SK-N-SH treated with all-trans-retinoic acid at 6 μM for 48 hours (cell line): Measurements from ENCODE around the gene KPNA2.
"Not testable (repeated sequence)": the region's sequence is repeated elsewhere in the genome, so short reads cannot be mapped to it uniquely, and the experiment has no call there.

Experiments
- ATAC-seq: fragments of 200-7000 bp; cut with Tn5 transposase; 3 replicates; pipeline ENCODE4 v1.9.1; 2020; ENCODE audit warnings: mild to moderate bottlenecking, moderate library complexity
- ARNTL ChIP-seq: fragments of 450-650 bp; formaldehyde crosslinking; IDR thresholded peaks from 2 replicates; pipeline ENCODE4 v1.5.0; 2020; ENCODE audit warnings: low read depth, mild to moderate bottlenecking, moderate library complexity, borderline replicate concordance
- BACH2 ChIP-seq: fragments of 250-450 bp; sonication (Bioruptor Pico); IDR thresholded peaks from 2 replicates; pipeline ENCODE4 v1.9.0; 2021; ENCODE audit warnings: mild to moderate bottlenecking, borderline replicate concordance
- CSDC2 ChIP-seq: fragments of 250-450 bp; sonication (Bioruptor Pico); IDR thresholded peaks from 2 replicates; pipeline ENCODE4 v1.5.0; 2020; ENCODE audit warnings: mild to moderate bottlenecking, moderate library complexity
- ESRRG ChIP-seq: fragments of 250-450 bp; sonication (Bioruptor Pico); IDR thresholded peaks from 2 replicates; pipeline ENCODE4 v1.6.1; 2021; ENCODE audit warnings: mild to moderate bottlenecking
- PPARA ChIP-seq: fragments of 250-450 bp; sonication (Bioruptor Pico); IDR thresholded peaks from 2 replicates; pipeline ENCODE4 v1.5.0; 2020; ENCODE audit warnings: mild to moderate bottlenecking, borderline replicate concordance
- RARB ChIP-seq: fragments of 250-450 bp; sonication (Bioruptor Pico); IDR thresholded peaks from 2 replicates; pipeline ENCODE4 v1.8.0; 2021; ENCODE audit warnings: mild to moderate bottlenecking, moderate library complexity
- SNAI2 ChIP-seq: fragments of 250-450 bp; sonication (Bioruptor Pico); IDR thresholded peaks from 2 replicates; pipeline ENCODE4 v1.5.0; 2020; ENCODE audit warnings: mild to moderate bottlenecking, moderate library complexity
- TCF4 ChIP-seq: fragments of 250-450 bp; sonication (Bioruptor Pico); IDR thresholded peaks from 2 replicates; pipeline ENCODE4 v1.8.0; 2021; ENCODE audit warnings: mild to moderate bottlenecking, moderate library complexity, borderline replicate concordance
- TOX ChIP-seq: fragments of 250-450 bp; sonication (Bioruptor Pico); IDR thresholded peaks from 2 replicates; pipeline ENCODE4 v1.8.0; 2021; ENCODE audit warnings: mild to moderate bottlenecking, moderate library complexity, borderline replicate concordance
- ZFP3 ChIP-seq: fragments of 250-450 bp; sonication (Bioruptor Pico); IDR thresholded peaks from 2 replicates; pipeline ENCODE4 v1.5.0; 2020; ENCODE audit warnings: mild to moderate bottlenecking, moderate library complexity
- ZFP30 ChIP-seq: fragments of 450-650 bp; formaldehyde crosslinking; IDR thresholded peaks from 2 replicates; pipeline ENCODE4 v1.5.0; 2022; ENCODE audit warnings: mild to moderate bottlenecking, moderate library complexity
- ZNF565 ChIP-seq: fragments of 450-650 bp; formaldehyde crosslinking; conservative IDR thresholded peaks from 2 replicates; pipeline ENCODE4 v1.5.0; 2020; ENCODE audit warnings: low read depth, mild to moderate bottlenecking, moderate library complexity
- ZNF70 ChIP-seq: fragments of 450-650 bp; formaldehyde crosslinking; IDR thresholded peaks from 2 replicates; pipeline ENCODE4 v1.5.0; 2020; ENCODE audit warnings: mild to moderate bottlenecking, moderate library complexity
- ZNF8 ChIP-seq: fragments of 450-650 bp; formaldehyde crosslinking; IDR thresholded peaks from 2 replicates; pipeline ENCODE4 v1.5.0; 2020; ENCODE audit warnings: mild to moderate bottlenecking, moderate library complexity
- TF ChIP-seq, protein P1 (sequence below): fragments of 250-450 bp; sonication (Bioruptor Pico); IDR thresholded peaks from 2 replicates; pipeline ENCODE4 v1.5.1; 2021; ENCODE audit warnings: mild to moderate bottlenecking, moderate library complexity
- TF ChIP-seq, protein P2 (sequence below): fragments of 250-450 bp; sonication (Bioruptor Pico); IDR thresholded peaks from 2 replicates; pipeline ENCODE4 v1.5.1; 2020; ENCODE audit warnings: low read depth, mild to moderate bottlenecking, moderate library complexity
- TF ChIP-seq, protein P3 (sequence below): fragments of 250-450 bp; sonication (Bioruptor Pico); IDR thresholded peaks from 2 replicates; pipeline ENCODE4 v1.8.0; 2020; ENCODE audit warnings: mild to moderate bottlenecking, moderate library complexity, borderline replicate concordance
- TF ChIP-seq, protein P4 (sequence below): fragments of 250-450 bp; sonication (Bioruptor Pico); IDR thresholded peaks from 2 replicates; pipeline ENCODE4 v1.8.0; 2021; ENCODE audit warnings: low read depth, mild to moderate bottlenecking, moderate library complexity, borderline replicate concordance
- TF ChIP-seq, protein P5 (sequence below): fragments of 250-450 bp; sonication (Bioruptor Pico); IDR thresholded peaks from 2 replicates; pipeline ENCODE4 v1.5.0; 2020; ENCODE audit warnings: mild to moderate bottlenecking, moderate library complexity

The KPNA2 gene

DNA sequence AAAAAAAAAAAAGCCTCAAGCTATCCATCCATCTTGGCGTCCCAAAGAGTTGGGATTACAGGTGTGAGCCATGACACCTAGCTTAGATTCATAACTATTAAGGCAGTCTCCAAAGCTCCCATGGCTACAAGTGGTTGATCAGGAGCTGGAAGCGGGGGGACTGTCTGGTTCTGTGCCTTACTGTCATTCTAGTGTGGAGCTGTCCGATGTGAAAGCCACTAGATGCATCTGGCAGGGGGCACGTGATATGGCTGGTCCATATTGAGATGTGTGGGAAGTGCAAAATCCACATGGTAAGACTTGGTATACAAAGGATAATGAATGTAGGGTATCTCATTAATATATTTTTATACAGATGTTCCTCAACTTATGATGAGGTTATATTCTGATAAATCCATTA, 38.7 kb downstream of the KPNA2 start:
- ATAC-seq, result no peak
- TF ChIP-seq ESRRG (CRISPR knock-in tag), result no peak
- TF ChIP-seq, protein P1, sequence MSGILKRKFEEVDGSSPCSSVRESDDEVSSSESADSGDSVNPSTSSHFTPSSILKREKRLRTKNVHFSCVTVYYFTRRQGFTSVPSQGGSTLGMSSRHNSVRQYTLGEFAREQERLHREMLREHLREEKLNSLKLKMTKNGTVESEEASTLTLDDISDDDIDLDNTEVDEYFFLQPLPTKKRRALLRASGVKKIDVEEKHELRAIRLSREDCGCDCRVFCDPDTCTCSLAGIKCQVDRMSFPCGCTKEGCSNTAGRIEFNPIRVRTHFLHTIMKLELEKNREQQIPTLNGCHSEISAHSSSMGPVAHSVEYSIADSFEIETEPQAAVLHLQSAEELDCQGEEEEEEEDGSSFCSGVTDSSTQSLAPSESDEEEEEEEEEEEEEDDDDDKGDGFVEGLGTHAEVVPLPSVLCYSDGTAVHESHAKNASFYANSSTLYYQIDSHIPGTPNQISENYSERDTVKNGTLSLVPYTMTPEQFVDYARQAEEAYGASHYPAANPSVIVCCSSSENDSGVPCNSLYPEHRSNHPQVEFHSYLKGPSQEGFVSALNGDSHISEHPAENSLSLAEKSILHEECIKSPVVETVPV (CRISPR knock-in tag), result no peak

DNA sequence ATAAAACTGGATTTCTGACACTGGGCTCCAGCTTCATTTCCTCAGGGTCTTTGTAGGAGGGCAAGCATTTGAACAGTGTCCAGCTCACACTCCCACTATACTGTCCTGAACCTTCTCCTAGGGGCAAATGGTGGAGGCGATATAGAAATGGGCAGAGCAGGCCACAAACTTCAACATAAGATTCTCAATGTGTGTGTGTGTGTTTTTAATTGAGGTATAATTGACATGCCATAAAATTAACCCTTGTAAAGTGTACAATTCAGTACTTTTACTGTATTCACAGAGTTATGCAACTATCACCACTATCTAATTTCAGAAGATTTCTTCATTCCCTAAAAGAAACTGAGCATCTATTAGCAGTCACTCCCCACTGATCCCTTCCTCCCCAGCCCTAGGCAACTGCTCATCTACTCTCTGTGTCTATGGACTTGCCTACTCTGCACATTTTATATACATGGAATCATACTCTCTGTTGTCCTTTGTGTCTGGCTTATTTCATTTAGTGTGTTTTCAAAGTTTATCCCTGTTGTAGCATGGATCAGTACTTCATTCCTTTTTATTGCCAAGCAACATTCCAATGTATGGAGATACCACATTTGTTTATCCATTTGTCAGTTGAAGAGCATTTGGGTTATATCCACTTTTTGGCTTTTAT, 40.5 kb downstream of the KPNA2 start:
- not testable (repeated sequence) for ATAC-seq

DNA sequence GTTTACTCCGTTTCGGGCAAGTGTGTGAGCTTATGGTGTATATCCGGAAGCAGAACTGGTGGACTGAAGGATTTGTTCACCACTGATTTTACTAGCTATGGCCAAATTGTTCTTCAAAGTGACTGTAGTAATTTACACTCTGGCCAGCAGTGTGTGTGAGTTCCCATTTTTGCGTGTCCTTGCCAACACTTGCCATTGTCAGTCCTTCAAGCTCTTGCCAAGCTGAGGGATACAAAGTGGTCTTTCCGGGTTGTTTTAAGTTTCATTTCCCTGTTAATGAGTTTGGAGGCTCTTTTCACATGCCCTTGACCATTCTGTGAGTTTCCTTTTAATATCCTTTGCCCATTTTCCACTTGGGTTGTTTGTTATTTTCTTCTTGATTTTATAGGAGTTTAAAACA, 42.0 kb downstream of the KPNA2 start:
- ATAC-seq, result not testable (repeated sequence)

DNA sequence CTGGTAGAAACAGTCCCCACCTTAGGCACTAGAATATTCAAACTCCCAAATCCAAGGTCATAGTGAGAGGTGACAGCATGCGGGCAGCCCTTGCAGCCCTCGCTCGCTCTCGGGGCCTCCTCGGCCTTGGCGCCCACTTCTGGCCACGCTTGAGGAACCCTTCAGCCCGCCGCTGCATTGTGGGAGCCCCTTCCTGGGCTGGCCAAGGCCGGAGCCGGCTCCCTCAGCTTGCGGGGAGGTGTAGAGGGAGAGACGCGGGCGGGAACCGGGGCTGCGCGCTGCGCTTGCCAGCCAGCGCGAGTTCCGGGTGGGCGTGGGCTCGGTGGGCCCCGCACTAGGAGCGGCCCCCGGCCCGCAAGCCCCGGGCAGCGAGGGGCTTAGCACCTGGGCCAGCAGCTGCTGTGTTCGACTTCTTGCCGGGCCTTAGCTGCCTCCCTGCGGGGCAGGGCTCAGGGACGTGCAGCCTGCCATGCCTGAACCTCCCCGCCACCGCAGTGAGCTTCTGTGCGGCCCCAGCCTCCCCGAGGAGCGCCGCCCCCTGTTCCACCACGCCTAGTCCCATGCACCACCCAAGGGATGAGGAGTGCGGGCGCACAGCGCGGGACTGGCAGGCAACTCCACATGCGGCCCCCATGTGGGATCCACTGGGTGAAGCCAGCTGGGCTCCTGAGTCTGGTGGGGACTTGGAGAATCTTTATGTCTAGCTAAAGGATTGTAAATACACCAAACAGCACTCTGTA, 45.0 kb downstream of the KPNA2 start:
- TF ChIP-seq, protein P2, sequence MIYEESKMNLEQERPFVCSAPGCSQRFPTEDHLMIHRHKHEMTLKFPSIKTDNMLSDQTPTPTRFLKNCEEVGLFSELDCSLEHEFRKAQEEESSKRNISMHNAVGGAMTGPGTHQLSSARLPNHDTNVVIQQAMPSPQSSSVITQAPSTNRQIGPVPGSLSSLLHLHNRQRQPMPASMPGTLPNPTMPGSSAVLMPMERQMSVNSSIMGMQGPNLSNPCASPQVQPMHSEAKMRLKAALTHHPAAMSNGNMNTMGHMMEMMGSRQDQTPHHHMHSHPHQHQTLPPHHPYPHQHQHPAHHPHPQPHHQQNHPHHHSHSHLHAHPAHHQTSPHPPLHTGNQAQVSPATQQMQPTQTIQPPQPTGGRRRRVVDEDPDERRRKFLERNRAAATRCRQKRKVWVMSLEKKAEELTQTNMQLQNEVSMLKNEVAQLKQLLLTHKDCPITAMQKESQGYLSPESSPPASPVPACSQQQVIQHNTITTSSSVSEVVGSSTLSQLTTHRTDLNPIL (CRISPR knock-in tag), result no peak
- no peak for TF ChIP-seq CSDC2
- TF ChIP-seq TOX (CRISPR knock-in tag), result no peak
- no peak for TF ChIP-seq ZNF70 (CRISPR knock-in tag)
- TF ChIP-seq BACH2 (CRISPR knock-in tag), result no peak
- TF ChIP-seq ZFP30 (CRISPR knock-in tag), result no peak
- TF ChIP-seq, protein P3, sequence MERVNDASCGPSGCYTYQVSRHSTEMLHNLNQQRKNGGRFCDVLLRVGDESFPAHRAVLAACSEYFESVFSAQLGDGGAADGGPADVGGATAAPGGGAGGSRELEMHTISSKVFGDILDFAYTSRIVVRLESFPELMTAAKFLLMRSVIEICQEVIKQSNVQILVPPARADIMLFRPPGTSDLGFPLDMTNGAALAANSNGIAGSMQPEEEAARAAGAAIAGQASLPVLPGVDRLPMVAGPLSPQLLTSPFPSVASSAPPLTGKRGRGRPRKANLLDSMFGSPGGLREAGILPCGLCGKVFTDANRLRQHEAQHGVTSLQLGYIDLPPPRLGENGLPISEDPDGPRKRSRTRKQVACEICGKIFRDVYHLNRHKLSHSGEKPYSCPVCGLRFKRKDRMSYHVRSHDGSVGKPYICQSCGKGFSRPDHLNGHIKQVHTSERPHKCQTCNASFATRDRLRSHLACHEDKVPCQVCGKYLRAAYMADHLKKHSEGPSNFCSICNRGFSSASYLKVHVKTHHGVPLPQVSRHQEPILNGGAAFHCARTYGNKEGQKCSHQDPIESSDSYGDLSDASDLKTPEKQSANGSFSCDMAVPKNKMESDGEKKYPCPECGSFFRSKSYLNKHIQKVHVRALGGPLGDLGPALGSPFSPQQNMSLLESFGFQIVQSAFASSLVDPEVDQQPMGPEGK (CRISPR knock-in tag), result no peak
- TF ChIP-seq TCF4 (CRISPR knock-in tag), result no peak
- no peak for TF ChIP-seq ZFP3 (CRISPR knock-in tag)
- no peak for TF ChIP-seq RARB (CRISPR knock-in tag)
- TF ChIP-seq, all 23 proteins: peak for 0

DNA sequence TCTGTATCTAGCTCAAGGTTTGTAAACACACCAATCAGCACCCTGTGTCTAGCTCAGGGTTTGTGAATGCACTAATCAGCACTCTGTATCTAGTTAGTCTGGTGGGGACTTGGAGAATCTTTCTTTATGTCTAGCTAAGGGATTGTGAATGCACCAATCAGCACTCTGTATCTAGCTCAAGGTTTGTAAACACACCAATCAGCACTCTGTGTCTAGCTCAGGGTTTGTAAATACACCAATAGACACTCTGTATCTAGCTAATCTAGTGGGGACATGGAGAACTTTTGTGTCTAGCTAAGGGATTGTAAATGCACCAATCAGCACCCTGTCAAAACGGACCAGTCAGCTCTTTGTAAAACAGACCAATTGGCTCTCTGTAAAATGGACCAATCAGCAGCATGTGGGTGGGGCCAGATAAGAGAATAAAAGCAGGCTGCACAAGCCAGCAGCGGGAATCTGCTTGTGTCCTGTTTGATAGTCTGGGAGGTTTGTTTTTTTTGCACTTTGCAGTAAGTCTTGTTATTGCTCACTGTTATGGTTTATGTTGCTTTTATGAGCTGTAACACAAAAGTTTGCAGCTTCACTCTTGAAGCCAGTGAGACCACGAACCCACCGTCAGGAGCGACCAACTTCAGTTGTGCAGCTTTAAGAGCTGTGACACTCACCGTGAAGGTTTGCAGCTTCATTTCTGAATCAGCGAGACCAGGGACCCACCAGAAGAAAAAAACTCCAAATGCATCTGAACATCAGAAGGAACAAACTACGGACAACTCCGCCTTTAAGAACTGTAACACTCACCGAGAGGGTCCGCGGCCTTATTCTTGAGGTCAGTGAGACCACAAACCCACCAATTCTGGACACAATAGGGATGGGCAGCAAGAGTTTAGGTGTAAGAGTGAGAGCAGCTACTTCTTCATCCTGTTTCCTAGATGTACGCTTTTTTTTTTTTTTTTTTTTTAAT, 46.0 kb downstream of the KPNA2 start:
- not testable (repeated sequence) for ATAC-seq

More for the DNA sequence above, 45.0 kb downstream of the KPNA2 start:
- no peak for ATAC-seq

DNA sequence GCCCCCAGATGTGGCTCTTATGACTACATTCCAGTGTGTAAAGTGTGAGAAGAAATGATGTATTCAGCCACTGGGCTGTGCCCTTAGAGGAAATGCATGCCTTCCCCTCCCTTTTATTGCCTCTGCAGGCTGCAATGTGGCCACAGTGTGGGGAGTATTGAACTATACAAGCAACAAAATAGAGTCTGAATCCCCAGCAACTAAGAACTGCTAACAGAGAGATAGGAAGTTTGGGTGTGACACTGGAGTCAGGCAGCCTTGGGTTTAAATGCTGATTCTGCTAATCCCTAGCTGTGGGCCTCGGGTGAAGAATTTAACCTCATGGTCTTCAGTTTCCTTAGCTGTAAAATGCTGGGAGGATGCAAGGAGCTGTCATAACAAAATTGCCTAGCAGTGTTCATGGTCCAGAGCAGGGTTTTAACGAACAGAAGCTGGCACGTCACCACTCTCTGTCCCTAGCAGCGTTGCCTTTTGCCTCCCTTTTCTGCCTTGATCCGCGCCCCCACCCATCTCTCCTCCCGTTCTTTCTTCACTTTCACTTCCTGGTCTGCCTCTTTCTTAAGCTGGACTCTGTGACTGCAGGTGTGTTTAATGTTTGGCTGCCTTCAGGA, 50.3 kb downstream of the KPNA2 start:
- no peak for TF ChIP-seq ARNTL (CRISPR knock-in tag)
- TF ChIP-seq, protein P4, sequence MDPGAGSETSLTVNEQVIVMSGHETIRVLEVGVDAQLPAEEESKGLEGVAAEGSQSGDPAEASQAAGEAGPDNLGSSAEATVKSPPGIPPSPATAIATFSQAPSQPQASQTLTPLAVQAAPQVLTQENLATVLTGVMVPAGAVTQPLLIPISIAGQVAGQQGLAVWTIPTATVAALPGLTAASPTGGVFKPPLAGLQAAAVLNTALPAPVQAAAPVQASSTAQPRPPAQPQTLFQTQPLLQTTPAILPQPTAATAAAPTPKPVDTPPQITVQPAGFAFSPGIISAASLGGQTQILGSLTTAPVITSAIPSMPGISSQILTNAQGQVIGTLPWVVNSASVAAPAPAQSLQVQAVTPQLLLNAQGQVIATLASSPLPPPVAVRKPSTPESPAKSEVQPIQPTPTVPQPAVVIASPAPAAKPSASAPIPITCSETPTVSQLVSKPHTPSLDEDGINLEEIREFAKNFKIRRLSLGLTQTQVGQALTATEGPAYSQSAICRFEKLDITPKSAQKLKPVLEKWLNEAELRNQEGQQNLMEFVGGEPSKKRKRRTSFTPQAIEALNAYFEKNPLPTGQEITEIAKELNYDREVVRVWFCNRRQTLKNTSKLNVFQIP (CRISPR knock-in tag), result no peak
- no peak for TF ChIP-seq ZFP3 (CRISPR knock-in tag)
- no peak for TF ChIP-seq SNAI2 (CRISPR knock-in tag)
- TF ChIP-seq ZNF8, result no peak
- TF ChIP-seq, protein P5, sequence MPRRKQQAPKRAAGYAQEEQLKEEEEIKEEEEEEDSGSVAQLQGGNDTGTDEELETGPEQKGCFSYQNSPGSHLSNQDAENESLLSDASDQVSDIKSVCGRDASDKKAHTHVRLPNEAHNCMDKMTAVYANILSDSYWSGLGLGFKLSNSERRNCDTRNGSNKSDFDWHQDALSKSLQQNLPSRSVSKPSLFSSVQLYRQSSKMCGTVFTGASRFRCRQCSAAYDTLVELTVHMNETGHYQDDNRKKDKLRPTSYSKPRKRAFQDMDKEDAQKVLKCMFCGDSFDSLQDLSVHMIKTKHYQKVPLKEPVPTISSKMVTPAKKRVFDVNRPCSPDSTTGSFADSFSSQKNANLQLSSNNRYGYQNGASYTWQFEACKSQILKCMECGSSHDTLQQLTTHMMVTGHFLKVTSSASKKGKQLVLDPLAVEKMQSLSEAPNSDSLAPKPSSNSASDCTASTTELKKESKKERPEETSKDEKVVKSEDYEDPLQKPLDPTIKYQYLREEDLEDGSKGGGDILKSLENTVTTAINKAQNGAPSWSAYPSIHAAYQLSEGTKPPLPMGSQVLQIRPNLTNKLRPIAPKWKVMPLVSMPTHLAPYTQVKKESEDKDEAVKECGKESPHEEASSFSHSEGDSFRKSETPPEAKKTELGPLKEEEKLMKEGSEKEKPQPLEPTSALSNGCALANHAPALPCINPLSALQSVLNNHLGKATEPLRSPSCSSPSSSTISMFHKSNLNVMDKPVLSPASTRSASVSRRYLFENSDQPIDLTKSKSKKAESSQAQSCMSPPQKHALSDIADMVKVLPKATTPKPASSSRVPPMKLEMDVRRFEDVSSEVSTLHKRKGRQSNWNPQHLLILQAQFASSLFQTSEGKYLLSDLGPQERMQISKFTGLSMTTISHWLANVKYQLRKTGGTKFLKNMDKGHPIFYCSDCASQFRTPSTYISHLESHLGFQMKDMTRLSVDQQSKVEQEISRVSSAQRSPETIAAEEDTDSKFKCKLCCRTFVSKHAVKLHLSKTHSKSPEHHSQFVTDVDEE, result no peak
- no peak for TF ChIP-seq PPARA (CRISPR knock-in tag)
- no peak for TF ChIP-seq RARB (CRISPR knock-in tag)
- no peak for TF ChIP-seq ESRRG (CRISPR knock-in tag)
- TF ChIP-seq ZNF565 (CRISPR knock-in tag), result no peak
- TF ChIP-seq, protein P2 (CRISPR knock-in tag), result no peak
- TF ChIP-seq CSDC2, result no peak
- TF ChIP-seq, all 23 proteins: peak for 0

More for the DNA sequence above, 50.3 kb downstream of the KPNA2 start:
- ATAC-seq, result peak; percentile 41
